OCI-LY7 (cell line): Measurements from ENCODE around the gene FMNL3. TPM values are rescaled to one million over a fixed set of nuclear protein-coding genes. Genes with fewer than 3 reads are reported as not detected.

Source experiments
- BruUV-seq: library from RNA; stranded (reverse); fragments of 400-500 nt; replicated peaks from 2 replicates; lab custom pipeline; 2021; lab: Mats Ljungman, UMichigan
- CTCF ChIA-PET: fragments of 300-600 bp; sonication (Branson Sonifier 250); formaldehyde crosslinking; loops from one replicate; lab custom pipeline; 2022; ENCODE audit warnings: antibody characterized with exemption; ENCODE audit not compliant: unreplicated experiment; lab: Charles Lee
- POLR2A ChIA-PET: fragments of 300-600 bp; sonication (Branson Sonifier 250); formaldehyde crosslinking; loops from one replicate; lab custom pipeline; 2022; ENCODE audit warnings: antibody characterized with exemption; lab: Charles Lee
- DNase-seq: peaks from one replicate; pipeline ENCODE4 v3.0.0-alpha.2; 2015; ENCODE audit warnings: low spot score
- H2AFZ ChIP-seq: fragments of 200-600 bp; sonication (generic), shearing (Covaris generic); 2 replicates; pipeline ENCODE4 v1.6.1; 2014; ENCODE audit warnings: mild to moderate bottlenecking, antibody characterized with exemption, low read length, moderate library complexity
- H3K27ac ChIP-seq: fragments of 200-600 bp; sonication (generic); 2 replicates; pipeline ENCODE4 v1.5.1; 2014; ENCODE audit warnings: mixed run types, low read depth, mild to moderate bottlenecking, moderate library complexity, low read length, inconsistent platforms; ENCODE audit not compliant: poor library complexity, severe bottlenecking
- H3K36me3 ChIP-seq: fragments of 200-600 bp; sonication (generic); 2 replicates; pipeline ENCODE4 v1.6.1; 2014; ENCODE audit warnings: mild to moderate bottlenecking, antibody characterized with exemption, low read length, moderate library complexity, mixed read lengths; ENCODE audit not compliant: insufficient read depth
- H3K4me1 ChIP-seq: fragments of 200-600 bp; sonication (generic); 2 replicates; pipeline ENCODE4 v1.5.1; 2014; ENCODE audit warnings: mild to moderate bottlenecking, low read length; ENCODE audit not compliant: insufficient read depth, poor library complexity, severe bottlenecking
- H3K4me2 ChIP-seq: fragments of 200-600 bp; sonication (generic); 2 replicates; pipeline ENCODE4 v1.6.1; 2014; ENCODE audit warnings: mild to moderate bottlenecking, low read length
- H3K4me3 ChIP-seq: fragments of 200-600 bp; sonication (generic); 2 replicates; pipeline ENCODE4 v1.5.1; 2014; ENCODE audit warnings: mild to moderate bottlenecking, low read depth, low read length; ENCODE audit not compliant: poor library complexity, severe bottlenecking
- H3K79me2 ChIP-seq: fragments of 200-600 bp; sonication (generic); 2 replicates; pipeline ENCODE4 v1.6.1; 2016; ENCODE audit warnings: low read depth, mild to moderate bottlenecking, low read length, moderate library complexity, mixed read lengths; ENCODE audit not compliant: insufficient read depth
- H3K9me2 ChIP-seq: fragments of 200-600 bp; sonication (generic); 2 replicates; pipeline ENCODE4 v1.6.1; 2016; ENCODE audit warnings: mild to moderate bottlenecking, low read length, mixed read lengths; ENCODE audit not compliant: insufficient read depth
- H3K9me3 ChIP-seq: fragments of 200-600 bp; sonication (generic); 2 replicates; pipeline ENCODE4 v1.6.1; 2014; ENCODE audit warnings: mild to moderate bottlenecking, mixed run types, low read length, mixed read lengths
- H4K20me1 ChIP-seq: fragments of 200-600 bp; sonication (generic); 2 replicates; pipeline ENCODE4 v1.6.1; 2014; ENCODE audit warnings: mild to moderate bottlenecking, antibody characterized with exemption, low read length, moderate library complexity, mixed read lengths; ENCODE audit not compliant: insufficient read depth
- EZH2phosphoT487 ChIP-seq: fragments of 200-600 bp; sonication (generic); IDR thresholded peaks from 2 replicates; pipeline ENCODE4 v1.6.1; 2018; ENCODE audit warnings: low read depth, borderline replicate concordance, mild to moderate bottlenecking, mixed run types, antibody characterized with exemption, low read length, moderate library complexity, mixed read lengths
- intact Hi-C: fragments of 100-400 bp; cut with micrococcal nuclease; formaldehyde crosslinking; loops from one replicate; pipeline ENCODE4 v1.10.0; 2022; ENCODE audit not compliant: unreplicated experiment
- total RNA-seq, 2 experiments: library from RNA; depleted of rRNA in 1 of 2; stranded (reverse); fragments of >200 nt in 1 of 2; shearing (Covaris generic) in 1 of 2; gene quantifications; 2 replicates each; pipeline ENCODE4 v1.2.3, GENCODE V29; 2014 to 2022
- TF ChIP-seq, protein P1 (sequence below): fragments of 200-600 bp; sonication (generic); conservative IDR thresholded peaks from 2 replicates; pipeline ENCODE4 v1.5.1; 2014; ENCODE audit warnings: mild to moderate bottlenecking, antibody characterized with exemption, low read length, moderate library complexity, mixed read lengths

The FMNL3 gene
- total RNA-seq, 2 experiments from 2014 or later, result 13.8 to 28.7 TPM

DNA sequence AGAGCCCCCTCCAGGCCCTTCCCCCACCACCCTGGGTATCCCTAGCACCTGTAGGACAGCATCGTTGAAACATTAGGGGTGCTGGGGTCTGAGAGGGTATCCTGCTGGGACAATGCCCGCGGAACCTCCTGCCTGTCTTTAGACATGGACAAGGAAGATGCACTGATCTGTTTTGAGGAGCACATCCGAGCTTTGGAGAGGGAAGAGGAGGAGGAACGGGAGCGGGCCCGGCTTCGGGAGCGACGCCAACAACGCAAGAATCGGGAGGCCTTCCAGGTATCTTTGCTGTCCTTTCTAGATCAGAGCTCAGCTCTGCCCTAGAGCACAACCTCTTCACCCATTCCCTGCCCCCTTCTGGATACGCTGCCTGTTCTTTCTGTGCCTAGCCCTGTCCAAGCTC lies 70.6 kb downstream of the FMNL3 start:
- Histone ChIP-seq H3K4me2 (no peak overlapping the region), H3K36me3 (no peaks in the 10 kb centered on the region), H3K27ac (no peak overlapping the region), H3K9me2 (no peaks in the 10 kb centered on the region), H2AFZ (no peak overlapping the region), H3K4me3 (no peak overlapping the region), H3K9me3 (no peaks in the 10 kb centered on the region), H3K79me2 (no peaks in the 10 kb centered on the region), H3K4me1 (peaks cover 14% of the 10 kb centered on the region), H4K20me1 (no peaks in the 10 kb centered on the region)
- BruUV-seq, result no TSS peak
- POLR2A ChIA-PET, result interaction anchor here (1.5 kb wide), 1 partner anchor 17 kb away, joined by 6 read pairs; no protein-coding TSS in a partner anchor
- TF ChIP-seq, protein P1, sequence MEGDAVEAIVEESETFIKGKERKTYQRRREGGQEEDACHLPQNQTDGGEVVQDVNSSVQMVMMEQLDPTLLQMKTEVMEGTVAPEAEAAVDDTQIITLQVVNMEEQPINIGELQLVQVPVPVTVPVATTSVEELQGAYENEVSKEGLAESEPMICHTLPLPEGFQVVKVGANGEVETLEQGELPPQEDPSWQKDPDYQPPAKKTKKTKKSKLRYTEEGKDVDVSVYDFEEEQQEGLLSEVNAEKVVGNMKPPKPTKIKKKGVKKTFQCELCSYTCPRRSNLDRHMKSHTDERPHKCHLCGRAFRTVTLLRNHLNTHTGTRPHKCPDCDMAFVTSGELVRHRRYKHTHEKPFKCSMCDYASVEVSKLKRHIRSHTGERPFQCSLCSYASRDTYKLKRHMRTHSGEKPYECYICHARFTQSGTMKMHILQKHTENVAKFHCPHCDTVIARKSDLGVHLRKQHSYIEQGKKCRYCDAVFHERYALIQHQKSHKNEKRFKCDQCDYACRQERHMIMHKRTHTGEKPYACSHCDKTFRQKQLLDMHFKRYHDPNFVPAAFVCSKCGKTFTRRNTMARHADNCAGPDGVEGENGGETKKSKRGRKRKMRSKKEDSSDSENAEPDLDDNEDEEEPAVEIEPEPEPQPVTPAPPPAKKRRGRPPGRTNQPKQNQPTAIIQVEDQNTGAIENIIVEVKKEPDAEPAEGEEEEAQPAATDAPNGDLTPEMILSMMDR, result no peak
- no peak for TF ChIP-seq EZH2phosphoT487
- CTCF ChIA-PET, result interaction anchor here (1.2 to 2.0 kb wide), 3 partner anchors 13 to 141 kb away, joined by 3 to 5 read pairs (median 5); partner anchors contain the start of gene PRPF40B
- intact Hi-C loops, result loop anchor here (2.0 to 5.0 kb wide), 3 partner anchors 70 to 196 kb away; partner anchors contain the start of gene FMNL3
- DNase-seq, result no peak

DNA sequence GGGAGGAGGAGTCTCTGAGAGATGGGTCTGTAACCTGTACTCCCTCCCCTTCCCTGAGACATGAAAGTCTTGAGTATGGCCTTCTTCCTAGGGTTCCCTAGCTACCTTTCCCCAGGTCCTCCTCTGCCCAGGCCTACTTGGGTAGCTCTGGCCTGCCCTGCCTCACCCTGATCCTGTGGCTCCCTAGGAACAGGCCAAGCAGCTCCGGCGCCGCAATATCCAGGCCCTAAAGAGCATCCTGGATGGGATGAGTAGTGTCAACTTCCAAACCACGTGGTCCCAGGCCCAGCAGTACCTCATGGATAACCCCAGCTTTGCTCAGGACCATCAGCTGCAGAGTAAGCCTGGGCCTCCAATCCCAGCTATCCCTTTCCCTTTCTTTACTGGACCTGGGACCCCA lies 71.5 kb downstream of the FMNL3 start:
- BruUV-seq, result no TSS peak
- H3K4me3 ChIP-seq, result no peak overlapping the region
- DNase-seq, result no peak
- H4K20me1 ChIP-seq, result no peaks in the 10 kb centered on the region
- no peak overlapping the region for H2AFZ ChIP-seq
- TF ChIP-seq, protein P1, result no peak
- no peak for TF ChIP-seq EZH2phosphoT487
- POLR2A ChIA-PET, result interaction anchor here (0.6 to 1.5 kb wide), 2 partner anchors 16 to 78 kb away, joined by 6 to 7 read pairs; no protein-coding TSS in a partner anchor
- no peaks in the 10 kb centered on the region for H3K36me3 ChIP-seq
- H3K4me2 ChIP-seq, result no peak overlapping the region
- H3K27ac ChIP-seq, result no peak overlapping the region
- H3K79me2 ChIP-seq, result no peaks in the 10 kb centered on the region
- H3K9me2 ChIP-seq, result no peaks in the 10 kb centered on the region
- CTCF ChIA-PET, result interaction anchor here (2.0 kb wide), 1 partner anchor 12 kb away, joined by 5 read pairs; the partner anchor contains the start of gene PRPF40B
- no peaks in the 10 kb centered on the region for H3K9me3 ChIP-seq
- H3K4me1 ChIP-seq, result peaks cover 14% of the 10 kb centered on the region
- intact Hi-C loops, result loop anchor here (2.0 to 5.0 kb wide), 3 partner anchors 71 to 197 kb away; partner anchors contain the start of gene FMNL3

DNA sequence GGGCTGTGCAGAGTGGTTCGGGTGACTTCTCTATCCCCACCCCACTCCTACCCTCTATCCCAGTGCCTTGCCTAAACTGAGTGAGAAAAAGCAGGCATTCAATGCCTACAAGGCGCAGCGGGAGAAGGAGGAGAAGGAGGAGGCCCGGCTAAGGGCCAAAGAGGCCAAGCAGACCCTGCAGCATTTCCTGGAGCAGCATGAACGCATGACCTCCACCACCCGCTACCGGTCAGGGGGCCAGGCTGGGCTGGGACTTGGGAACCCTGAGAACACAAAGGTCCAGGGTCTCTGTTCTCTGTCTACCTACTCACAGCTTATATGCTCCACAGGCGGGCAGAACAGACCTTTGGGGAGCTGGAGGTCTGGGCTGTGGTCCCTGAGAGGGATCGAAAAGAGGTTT lies 72.2 kb downstream of the FMNL3 start:
- Histone ChIP-seq H3K79me2 (no peaks in the 10 kb centered on the region), H3K9me2 (no peaks in the 10 kb centered on the region), H3K36me3 (no peaks in the 10 kb centered on the region), H2AFZ (no peak overlapping the region), H3K4me2 (no peak overlapping the region), H3K27ac (no peak overlapping the region), H3K4me1 (peaks cover 14% of the 10 kb centered on the region), H3K9me3 (no peaks in the 10 kb centered on the region), H3K4me3 (no peak overlapping the region), H4K20me1 (no peaks in the 10 kb centered on the region)
- TF ChIP-seq, protein P1, result no peak
- no peak for TF ChIP-seq EZH2phosphoT487
- BruUV-seq, result no TSS peak
- DNase-seq, result no peak
- intact Hi-C loops, result loop anchor here (5.0 kb wide), 2 partner anchors 142 to 197 kb away; no protein-coding TSS in a partner anchor
- ChIA-PET POLR2A (interaction anchor here (1.5 kb wide), 1 partner anchor 15 kb away, joined by 6 read pairs; no protein-coding TSS in a partner anchor), CTCF (no interaction called here)
